ENCODE data around the gene C1RL. TPM values are rescaled to one million over a fixed set of nuclear protein-coding genes. Genes with fewer than 3 reads are reported as not detected.

C1RL gene
- total and polyA plus RNA-seq, 12 donors = 4.5 to 24.9 (median 8.1) TPM

DNA sequence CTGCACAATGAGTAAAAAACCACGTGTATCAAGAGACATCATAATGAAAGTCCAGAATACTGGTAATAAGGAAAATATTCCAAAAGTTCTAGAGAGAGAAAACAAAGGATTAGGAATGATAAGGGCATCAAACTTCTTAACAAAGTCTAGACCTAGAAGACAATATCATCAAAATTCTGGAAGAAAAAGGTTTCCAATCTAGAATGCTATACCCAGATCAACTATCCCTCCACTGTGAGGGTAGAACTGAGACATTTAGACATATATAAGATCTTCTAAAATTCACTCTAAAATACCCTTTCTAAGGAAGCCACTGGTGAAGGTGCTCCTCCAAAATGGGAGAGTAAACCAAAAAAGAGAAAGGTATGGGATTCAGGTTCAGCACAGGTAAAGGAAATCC, 2.9 kb downstream of the C1RL start:
- Histone ChIP-seq H3K4me3 (no peak overlapping the region), H3K27me3 (no peaks in the 10 kb centered on the region), H3K27ac (no peak overlapping the region), H3K9me3 (peaks cover 0 to 13% (median 3%) of the 10 kb centered on the region in 11 donors), H3K4me1 (peaks cover 0 to 41% (median 10%) of the 10 kb centered on the region in 9 donors), H3K36me3 (peaks cover 0 to 40% (median 0%) of the 10 kb centered on the region in 9 donors)
- TF ChIP-seq, protein P1, sequence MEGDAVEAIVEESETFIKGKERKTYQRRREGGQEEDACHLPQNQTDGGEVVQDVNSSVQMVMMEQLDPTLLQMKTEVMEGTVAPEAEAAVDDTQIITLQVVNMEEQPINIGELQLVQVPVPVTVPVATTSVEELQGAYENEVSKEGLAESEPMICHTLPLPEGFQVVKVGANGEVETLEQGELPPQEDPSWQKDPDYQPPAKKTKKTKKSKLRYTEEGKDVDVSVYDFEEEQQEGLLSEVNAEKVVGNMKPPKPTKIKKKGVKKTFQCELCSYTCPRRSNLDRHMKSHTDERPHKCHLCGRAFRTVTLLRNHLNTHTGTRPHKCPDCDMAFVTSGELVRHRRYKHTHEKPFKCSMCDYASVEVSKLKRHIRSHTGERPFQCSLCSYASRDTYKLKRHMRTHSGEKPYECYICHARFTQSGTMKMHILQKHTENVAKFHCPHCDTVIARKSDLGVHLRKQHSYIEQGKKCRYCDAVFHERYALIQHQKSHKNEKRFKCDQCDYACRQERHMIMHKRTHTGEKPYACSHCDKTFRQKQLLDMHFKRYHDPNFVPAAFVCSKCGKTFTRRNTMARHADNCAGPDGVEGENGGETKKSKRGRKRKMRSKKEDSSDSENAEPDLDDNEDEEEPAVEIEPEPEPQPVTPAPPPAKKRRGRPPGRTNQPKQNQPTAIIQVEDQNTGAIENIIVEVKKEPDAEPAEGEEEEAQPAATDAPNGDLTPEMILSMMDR (IDR thresholded peaks at IDR 0.05) = no peak
- ATAC-seq (no peak), DNase-seq (no peak)
- intact Hi-C loops (cut with DNase I) = loop anchor here in 3 of 10 donors (5.0 to 10.0 kb wide), 3 partner anchors 44 to 161 kb away; partner anchors contain the start of genes C12orf57 (in 1 of the 3), C1S (in 1 of the 3) and RNU7-1 (in 1 of the 3)
- 90 to 100% methylated on average over 1 of the region's 1 CpG for WGBS, 2 donors

DNA sequence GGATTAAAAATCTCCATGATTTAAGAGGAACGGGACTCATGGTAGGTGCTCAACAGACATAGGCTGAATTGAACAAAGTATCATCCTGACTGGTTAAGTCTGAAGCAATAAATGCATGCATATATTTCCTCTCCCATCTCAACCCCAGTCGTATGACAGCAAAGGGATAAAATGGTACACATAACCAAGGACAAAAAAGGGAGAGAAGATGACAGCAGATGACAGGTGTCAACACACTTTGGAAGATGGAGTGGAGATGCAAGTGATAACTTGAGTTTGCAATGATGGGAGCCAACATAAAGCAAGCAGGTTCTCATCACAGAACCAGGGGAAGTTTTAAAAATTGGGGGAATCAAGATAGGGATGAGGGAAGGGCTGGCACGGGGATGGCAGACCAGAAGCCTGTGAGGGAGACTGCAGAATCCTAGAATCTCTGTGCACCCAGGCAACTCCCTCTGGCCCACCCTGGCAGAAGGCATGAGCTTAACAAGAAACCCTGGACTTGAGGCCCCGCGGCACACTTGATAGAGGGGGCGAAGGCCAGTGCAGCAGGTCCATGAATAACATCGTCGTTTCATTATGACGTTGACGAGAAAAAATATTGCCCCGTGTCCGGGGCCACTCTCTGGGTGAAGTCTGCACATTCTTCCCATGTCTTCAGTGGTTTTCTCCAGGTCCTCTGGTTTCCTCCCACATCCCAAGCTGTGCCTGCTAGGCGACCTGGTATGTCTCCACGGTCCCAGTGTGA, 5.0 kb downstream of the C1RL start:
- no peak overlapping the region for H3K27ac ChIP-seq
- no peak overlapping the region for H3K4me3 ChIP-seq
- 91 to 92% methylated on average over 14 of the region's 14 CpGs for WGBS, 2 donors
- peaks cover 0 to 13% (median 3%) of the 10 kb centered on the region in 11 donors for H3K9me3 ChIP-seq
- TF ChIP-seq, protein P1 (IDR thresholded peaks at IDR 0.05) = no peak
- ATAC-seq (no peak), DNase-seq (no peak)
- H3K4me1 ChIP-seq = peaks cover 0 to 43% (median 5%) of the 10 kb centered on the region in 9 donors
- intact Hi-C loops (cut with DNase I) = loop anchor here in 2 of 10 donors (10.0 kb wide), 2 partner anchors 49 to 159 kb away; partner anchors contain the start of genes C12orf57 (in 1 of the 2) and RNU7-1 (in 1 of the 2)
- no peaks in the 10 kb centered on the region for H3K27me3 ChIP-seq
- peaks cover 0 to 56% (median 0%) of the 10 kb centered on the region in 9 donors for H3K36me3 ChIP-seq

DNA sequence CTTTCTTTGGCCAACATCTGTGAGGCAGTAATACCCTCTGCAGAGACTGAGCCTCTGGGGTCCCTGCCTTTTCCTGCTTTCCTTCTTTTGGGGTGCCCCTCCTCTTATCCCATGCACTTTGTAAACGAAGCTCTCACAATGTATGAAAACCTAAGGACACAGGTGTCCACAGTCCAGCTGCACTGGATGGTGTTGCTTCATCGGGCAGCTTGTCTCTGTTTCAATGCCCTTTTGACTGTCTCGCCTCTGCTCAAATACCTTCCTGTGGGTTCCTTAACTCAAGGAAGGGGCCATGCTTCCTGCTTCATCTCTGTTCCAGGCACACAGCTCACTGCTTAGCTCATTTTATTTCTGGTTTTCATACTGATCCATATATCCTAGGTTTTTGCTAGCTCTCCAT, 6.4 kb downstream of the C1RL start:
- H3K4me1 ChIP-seq = peaks cover 0 to 34% (median 0%) of the 10 kb centered on the region in 9 donors
- no peak overlapping the region for H3K27ac ChIP-seq
- H3K36me3 ChIP-seq = peaks cover 0 to 71% (median 0%) of the 10 kb centered on the region in 9 donors
- peaks cover 0 to 13% (median 3%) of the 10 kb centered on the region in 11 donors for H3K9me3 ChIP-seq
- ATAC-seq (no peak), DNase-seq (no peak)
- no peak overlapping the region for H3K4me3 ChIP-seq
- TF ChIP-seq, protein P1 (IDR thresholded peaks at IDR 0.05) = no peak
- no peaks in the 10 kb centered on the region for H3K27me3 ChIP-seq
- WGBS, 2 donors = 80 to 84% methylated on average over 3 of the region's 3 CpGs
- intact Hi-C loops (cut with DNase I) = loop anchor here in 2 of 10 donors (10.0 kb wide), 2 partner anchors 48 to 158 kb away; partner anchors contain the start of genes C12orf57 (in 1 of the 2) and RNU7-1 (in 1 of the 2)

DNA sequence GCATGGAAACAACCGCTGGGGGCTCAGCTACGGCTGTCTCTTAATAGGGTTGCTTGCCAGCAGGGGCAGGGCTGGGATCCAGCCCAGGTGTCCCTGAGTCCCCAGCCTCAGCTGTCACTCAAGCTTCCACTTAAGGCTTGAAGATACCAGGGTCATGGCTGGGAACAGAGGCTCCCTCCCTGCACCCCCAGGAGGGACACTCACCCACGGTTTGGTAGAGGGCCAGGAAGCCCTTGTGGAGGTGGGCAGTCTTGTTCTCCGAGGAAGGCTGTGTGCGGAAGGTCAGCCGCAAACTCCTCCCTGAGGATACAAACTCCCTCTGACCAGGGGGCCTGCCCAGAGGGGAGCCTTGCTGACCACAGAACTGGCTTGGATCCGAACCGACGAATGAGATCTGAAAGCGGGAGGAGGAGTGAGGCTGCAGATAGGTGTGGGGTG, 7.3 kb downstream of the C1RL start:
- DNase-seq = no peak
- intact Hi-C loops (cut with DNase I) = loop anchor here in 2 of 10 donors (10.0 kb wide), 2 partner anchors 47 to 157 kb away; partner anchors contain the start of genes C12orf57 (in 1 of the 2) and RNU7-1 (in 1 of the 2)
- Histone ChIP-seq H3K9me3 (peaks cover 0 to 13% (median 3%) of the 10 kb centered on the region in 11 donors), H3K36me3 (peaks cover 0 to 78% (median 0%) of the 10 kb centered on the region in 9 donors), H3K27me3 (no peaks in the 10 kb centered on the region), H3K27ac (peak overlapping the region in 2 of 10 donors; percentile 21 to 26), H3K4me1 (peaks cover 0 to 26% (median 0%) of the 10 kb centered on the region in 9 donors), H3K4me3 (no peak overlapping the region)
- peak in 6 of 8 donors; percentile 22 to 67 (median 39) for ATAC-seq
- TF ChIP-seq, protein P1 (IDR thresholded peaks at IDR 0.05) = no peak
- WGBS, 2 donors = 69 to 78% methylated on average over 10 of the region's 10 CpGs

Measured in heart right ventricle (tissue), 16 donors.